Activated CD4-positive, alpha-beta T cell treated with anti-CD3 and anti-CD28 coated beads, Interleukin-2, amount 50 U/mL, for 4 hours (primary cell): ENCODE results near the gene TBX3.

Source experiments
- DNase-seq, 2 experiments: peaks; one replicate each; pipeline ENCODE4 v3.0.0-alpha.2; 2020

The TBX3 gene

GRCh38 chr12:114682106-114682784, 1.7 kb downstream of the TBX3 start:
- no peak for DNase-seq

GRCh38 chr12:114681116-114681871, 2.7 kb downstream of the TBX3 start:
- no peak for DNase-seq

- DNase-seq: no peak
Observed at GRCh38 chr12:114680604-114681069, 3.3 kb downstream of the TBX3 start.

- no peak for DNase-seq
Observed at GRCh38 chr12:114679942-114680341, 4.0 kb downstream of the TBX3 start.

GRCh38 chr12:114679452-114679875, 4.5 kb downstream of the TBX3 start:
- DNase-seq: no peak

GRCh38 chr12:114678718-114679117, 5.3 kb downstream of the TBX3 start:
- DNase-seq: no peak

- no peak for DNase-seq
Observed at GRCh38 chr12:114678028-114678427, 5.9 kb downstream of the TBX3 start.

- DNase-seq: no peak
Observed at GRCh38 chr12:114676142-114676741, 7.7 kb downstream of the TBX3 start.

GRCh38 chr12:114674251-114675047, 9.5 kb downstream of the TBX3 start:
- DNase-seq: no peak

GRCh38 chr12:114673901-114674250, 10.1 kb downstream of the TBX3 start:
- DNase-seq: no peak

GRCh38 chr12:114673169-114673833, 10.7 kb downstream of the TBX3 start:
- DNase-seq: no peak

GRCh38 chr12:114672817-114673168, 11.2 kb downstream of the TBX3 start:
- DNase-seq: no peak

- no peak for DNase-seq
Observed at GRCh38 chr12:114671443-114672411, 12.2 kb downstream of the TBX3 start.

GRCh38 chr12:114671066-114671442, 12.9 kb downstream of the TBX3 start:
- no peak for DNase-seq

- DNase-seq: no peak
Observed at GRCh38 chr12:114670291-114670980, 13.5 kb downstream of the TBX3 start.

GRCh38 chr12:114669401-114670290, 14.3 kb downstream of the TBX3 start:
- no peak for DNase-seq

GRCh38 chr12:114668886-114669288, 15.1 kb downstream of the TBX3 start:
- DNase-seq: no peak

- DNase-seq: no peak
Observed at GRCh38 chr12:114668151-114668885, 15.7 kb downstream of the TBX3 start.

- no peak for DNase-seq
Observed at GRCh38 chr12:114667669-114668150, 16.3 kb downstream of the TBX3 start.
